GM12873 (cell line): ENCODE results near the gene S100A14.
A peak's percentile ranks its signal among the peaks of the same experiment; 100 is the strongest.

Experiments used
- TF ChIP-seq, protein P1 (sequence below): IDR thresholded peaks from 2 replicates; pipeline ENCODE4 v1.5.1; 2012; ENCODE audit warnings: low read depth, mild to moderate bottlenecking, moderate library complexity, low read length, control low read depth; ENCODE audit not compliant: insufficient read depth; ENCODE audit errors: missing control alignments

S100A14 gene

DNA sequence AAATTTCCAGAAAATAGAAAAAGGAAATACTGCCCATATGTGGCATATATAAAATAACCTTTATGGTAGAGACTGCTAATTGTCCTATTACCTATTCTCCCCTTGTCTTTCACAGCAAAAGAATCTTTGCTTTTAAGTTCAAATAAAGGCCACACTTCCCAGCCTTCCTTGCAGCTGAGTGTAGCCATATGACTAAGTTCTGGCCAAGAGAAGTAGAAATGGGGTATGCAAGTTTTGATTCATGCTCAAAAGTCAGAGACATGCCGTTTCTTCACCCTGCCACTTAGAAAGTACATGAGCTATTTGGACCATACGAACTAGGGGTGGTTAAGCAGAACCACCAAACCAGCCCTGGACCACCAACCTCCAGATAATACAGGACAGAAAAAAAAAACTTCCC, 32.1 kb downstream of the S100A14 start:
- TF ChIP-seq, protein P1, sequence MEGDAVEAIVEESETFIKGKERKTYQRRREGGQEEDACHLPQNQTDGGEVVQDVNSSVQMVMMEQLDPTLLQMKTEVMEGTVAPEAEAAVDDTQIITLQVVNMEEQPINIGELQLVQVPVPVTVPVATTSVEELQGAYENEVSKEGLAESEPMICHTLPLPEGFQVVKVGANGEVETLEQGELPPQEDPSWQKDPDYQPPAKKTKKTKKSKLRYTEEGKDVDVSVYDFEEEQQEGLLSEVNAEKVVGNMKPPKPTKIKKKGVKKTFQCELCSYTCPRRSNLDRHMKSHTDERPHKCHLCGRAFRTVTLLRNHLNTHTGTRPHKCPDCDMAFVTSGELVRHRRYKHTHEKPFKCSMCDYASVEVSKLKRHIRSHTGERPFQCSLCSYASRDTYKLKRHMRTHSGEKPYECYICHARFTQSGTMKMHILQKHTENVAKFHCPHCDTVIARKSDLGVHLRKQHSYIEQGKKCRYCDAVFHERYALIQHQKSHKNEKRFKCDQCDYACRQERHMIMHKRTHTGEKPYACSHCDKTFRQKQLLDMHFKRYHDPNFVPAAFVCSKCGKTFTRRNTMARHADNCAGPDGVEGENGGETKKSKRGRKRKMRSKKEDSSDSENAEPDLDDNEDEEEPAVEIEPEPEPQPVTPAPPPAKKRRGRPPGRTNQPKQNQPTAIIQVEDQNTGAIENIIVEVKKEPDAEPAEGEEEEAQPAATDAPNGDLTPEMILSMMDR: no peak

DNA sequence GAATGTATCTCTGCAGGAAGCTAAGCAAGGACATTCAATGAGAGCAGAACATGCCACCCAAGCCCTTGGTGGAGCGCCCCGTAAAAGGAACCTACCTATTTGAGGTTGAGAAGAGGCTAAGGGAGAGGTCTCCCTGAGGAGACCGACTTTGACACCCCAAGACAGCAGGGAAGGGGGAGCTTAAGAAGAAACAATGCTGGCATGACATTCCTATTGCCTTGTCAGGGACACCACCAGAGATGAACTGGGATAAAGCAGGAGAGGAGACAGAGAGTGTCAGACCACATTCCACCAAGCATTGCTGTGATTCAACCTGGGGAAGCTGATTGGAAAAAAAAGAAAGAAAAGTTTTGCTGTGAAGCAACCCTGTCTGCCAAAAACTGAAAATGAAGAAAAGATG, 37.2 kb downstream of the S100A14 start:
- TF ChIP-seq, protein P1: no peak

DNA sequence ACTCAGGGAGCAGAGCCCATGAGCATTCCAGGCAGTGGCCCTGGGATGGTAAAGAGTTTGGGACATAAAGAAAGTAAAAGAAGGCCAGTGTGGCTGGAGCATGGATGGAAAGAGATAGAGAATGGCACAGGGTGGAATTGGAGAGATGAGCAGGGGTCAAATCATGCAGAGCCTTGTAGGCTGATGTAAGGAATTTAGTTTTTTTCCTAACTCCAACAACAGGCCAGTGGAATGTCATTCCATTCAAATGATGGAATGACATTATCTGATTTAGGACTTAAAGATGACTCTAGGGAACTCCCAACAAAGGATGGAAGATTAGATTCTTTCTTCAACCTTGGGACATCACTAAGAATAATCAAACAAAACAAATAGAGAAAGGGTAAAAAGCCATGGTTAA, 37.6 kb downstream of the S100A14 start:
- TF ChIP-seq, protein P1: no peak

DNA sequence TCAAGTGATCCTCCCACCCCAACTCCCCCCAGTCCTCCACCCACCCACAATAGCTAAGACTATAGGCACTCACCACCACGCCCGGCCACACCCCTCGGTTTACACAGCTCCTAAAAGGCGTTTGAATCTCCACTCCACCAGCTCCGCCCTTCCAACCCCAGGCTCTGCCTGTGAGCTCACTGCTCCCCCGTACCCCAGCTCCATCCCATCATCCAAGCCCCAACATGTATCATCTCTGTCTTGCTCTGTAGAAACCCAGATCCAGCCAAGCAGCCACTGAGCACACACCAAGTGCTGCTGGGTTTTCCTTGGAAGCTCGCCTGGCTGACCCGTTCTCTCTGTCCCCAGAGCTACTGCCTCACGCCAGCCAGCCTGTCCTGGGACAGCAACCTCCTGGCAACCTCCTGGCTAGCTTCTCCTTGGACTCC, 38.5 kb downstream of the S100A14 start:
- TF ChIP-seq, protein P1: no peak

DNA sequence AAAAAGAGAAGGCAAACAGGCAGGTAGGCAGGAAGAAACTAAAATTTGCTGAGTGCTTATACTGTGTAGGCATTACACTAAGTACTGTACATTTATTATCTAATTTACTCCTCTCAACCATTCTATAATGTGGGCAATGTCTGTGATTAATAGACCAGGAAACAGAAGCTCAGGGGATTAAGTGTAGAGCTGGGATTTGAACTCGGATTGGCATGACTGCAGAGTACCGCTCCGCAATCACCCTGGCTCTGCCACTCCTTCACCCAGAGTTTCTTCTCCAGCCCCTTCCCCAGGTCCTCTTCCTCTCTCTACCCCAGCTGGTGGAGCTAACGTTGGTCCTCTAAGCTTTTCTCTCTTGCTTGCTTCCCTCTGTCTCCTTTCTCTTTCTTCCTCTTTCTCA, 39.0 kb downstream of the S100A14 start:
- TF ChIP-seq, protein P1: no peak

DNA sequence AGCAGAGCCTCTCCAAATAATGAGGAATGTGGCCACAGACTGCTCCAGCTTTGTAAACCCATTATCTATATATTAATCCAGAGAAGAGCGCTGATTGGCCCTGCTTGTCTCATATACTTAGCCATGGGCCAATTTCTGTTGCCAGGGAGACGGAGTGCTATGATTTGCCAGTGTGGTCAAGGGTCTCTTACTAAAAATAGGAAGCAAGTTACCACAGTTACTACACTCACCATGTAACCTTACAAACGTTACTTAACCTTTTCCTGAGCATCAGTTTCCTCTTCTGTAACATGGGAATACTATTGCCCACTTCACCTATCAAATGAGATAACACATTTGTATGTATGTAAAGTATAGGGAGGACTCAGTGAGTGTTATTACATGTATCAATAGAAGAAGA, 42.8 kb downstream of the S100A14 start:
- TF ChIP-seq, protein P1: no peak

DNA sequence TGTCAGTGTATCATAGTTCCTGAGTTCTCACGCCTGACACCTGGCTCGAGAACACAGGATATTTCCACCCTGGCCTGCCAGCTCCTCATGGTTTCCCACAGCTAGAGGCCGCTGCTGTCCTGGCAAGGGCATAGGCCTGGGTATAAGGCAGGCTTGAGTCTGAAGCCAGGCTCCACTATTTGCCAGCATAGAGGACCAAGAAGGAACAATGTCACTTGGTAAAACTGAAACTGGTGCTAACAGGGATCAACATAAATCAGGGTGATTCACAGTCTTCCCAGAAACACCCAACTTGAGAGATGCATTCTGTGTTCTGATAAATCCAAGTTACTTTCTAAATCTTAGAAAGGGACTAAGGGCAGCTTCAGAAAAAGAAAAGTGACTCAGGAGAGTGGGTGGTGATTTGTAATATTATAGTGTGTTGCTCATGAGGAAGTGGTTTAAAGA, 43.5 kb downstream of the S100A14 start:
- TF ChIP-seq, protein P1: peak; percentile 84
